Osteocyte (in vitro differentiated cells): ENCODE measurements around the gene TP63. TPM values are rescaled to one million over a fixed set of nuclear protein-coding genes. Genes with fewer than 3 reads are reported as not detected.

Experiments used
- DNase-seq: peaks from one replicate; pipeline ENCODE4 v3.0.0; 2021; ENCODE audit warnings: mixed read lengths; ENCODE audit not compliant: unreplicated experiment; ENCODE audit errors: extremely low spot score
- H3K27ac Mint-ChIP-seq: one replicate; pipeline ENCODE4 v1.8.0; 2021; ENCODE audit warnings: mild to moderate bottlenecking, mixed read lengths; ENCODE audit not compliant: unreplicated experiment
- H3K27me3 Mint-ChIP-seq: one replicate; pipeline ENCODE4 v1.8.0; 2021; ENCODE audit warnings: mixed read lengths; ENCODE audit not compliant: unreplicated experiment
- H3K36me3 Mint-ChIP-seq: one replicate; pipeline ENCODE4 v1.8.0; 2021; ENCODE audit warnings: mixed read lengths; ENCODE audit not compliant: unreplicated experiment
- H3K4me1 Mint-ChIP-seq: one replicate; pipeline ENCODE4 v1.8.0; 2021; ENCODE audit warnings: mixed read lengths; ENCODE audit not compliant: unreplicated experiment
- H3K4me3 Mint-ChIP-seq: one replicate; pipeline ENCODE4 v1.8.0; 2021; ENCODE audit warnings: mild to moderate bottlenecking, moderate library complexity, mixed read lengths; ENCODE audit not compliant: unreplicated experiment
- H3K9me3 Mint-ChIP-seq: one replicate; pipeline ENCODE4 v1.8.0; 2021; ENCODE audit warnings: mixed read lengths; ENCODE audit not compliant: unreplicated experiment
- CTCF ChIP-seq: fragments of 200-600 bp; sonication (generic); IDR thresholded peaks from 2 replicates; pipeline ENCODE4 v1.5.0; 2021; ENCODE audit warnings: antibody characterized with exemption, mild to moderate bottlenecking, moderate library complexity
- total RNA-seq: library from RNA; stranded (reverse); gene quantifications from 2 replicates; pipeline ENCODE4 v1.2.1, GENCODE V29; 2021

TP63 gene
- total RNA-seq, 1 donor from 2014 or later = 0.16 TPM

GRCh38 chr3:189824629-189825312, 193.6 kb downstream of the TP63 start:
- no peak for DNase-seq
- no peak for TF ChIP-seq CTCF
- H3K27me3 Mint-ChIP-seq = no peaks in the 10 kb centered on the region
- no peaks in the 10 kb centered on the region for H3K9me3 Mint-ChIP-seq
- peaks cover 6% of the 10 kb centered on the region for H3K4me1 Mint-ChIP-seq
- H3K4me3 Mint-ChIP-seq = no peak overlapping the region
- no peaks in the 10 kb centered on the region for H3K36me3 Mint-ChIP-seq
- H3K27ac Mint-ChIP-seq = no peak overlapping the region

GRCh38 chr3:189826566-189826965, 195.4 kb downstream of the TP63 start:
- no peaks in the 10 kb centered on the region for H3K27me3 Mint-ChIP-seq
- DNase-seq = no peak
- no peak overlapping the region for H3K4me3 Mint-ChIP-seq
- no peak overlapping the region for H3K27ac Mint-ChIP-seq
- H3K9me3 Mint-ChIP-seq = no peaks in the 10 kb centered on the region
- H3K36me3 Mint-ChIP-seq = no peaks in the 10 kb centered on the region
- TF ChIP-seq CTCF = no peak
- H3K4me1 Mint-ChIP-seq = peaks cover 6% of the 10 kb centered on the region

GRCh38 chr3:189827108-189827507, 195.9 kb downstream of the TP63 start:
- H3K27ac Mint-ChIP-seq = no peak overlapping the region
- H3K27me3 Mint-ChIP-seq = no peaks in the 10 kb centered on the region
- H3K9me3 Mint-ChIP-seq = no peaks in the 10 kb centered on the region
- peaks cover 6% of the 10 kb centered on the region for H3K4me1 Mint-ChIP-seq
- no peak for TF ChIP-seq CTCF
- no peaks in the 10 kb centered on the region for H3K36me3 Mint-ChIP-seq
- no peak for DNase-seq
- no peak overlapping the region for H3K4me3 Mint-ChIP-seq

- no peak for DNase-seq
- TF ChIP-seq CTCF = no peak
- H3K27me3 Mint-ChIP-seq = peaks cover 2% of the 10 kb centered on the region
- H3K4me3 Mint-ChIP-seq = no peak overlapping the region
- H3K4me1 Mint-ChIP-seq = no peaks in the 10 kb centered on the region
- no peak overlapping the region for H3K27ac Mint-ChIP-seq
- no peaks in the 10 kb centered on the region for H3K36me3 Mint-ChIP-seq
- no peaks in the 10 kb centered on the region for H3K9me3 Mint-ChIP-seq
These were observed 199.2 kb downstream of the TP63 start for GRCh38 chr3:189830401-189830800.

- Mint-ChIP-seq H3K9me3 (no peaks in the 10 kb centered on the region), H3K36me3 (no peaks in the 10 kb centered on the region), H3K27ac (no peak overlapping the region), H3K27me3 (peaks cover 2% of the 10 kb centered on the region), H3K4me1 (no peaks in the 10 kb centered on the region), H3K4me3 (no peak overlapping the region)
- DNase-seq = no peak
- no peak for TF ChIP-seq CTCF
These were observed 202.1 kb downstream of the TP63 start for GRCh38 chr3:189833266-189833665.
